SH-SY5Y (cell line): ENCODE results near the gene SERPINB2.

Experiments used
- GATA2 ChIP-seq: IDR thresholded peaks from 2 replicates; pipeline ENCODE4 v1.6.1; 2011; ENCODE audit warnings: mild to moderate bottlenecking, low read depth, low read length
- GATA3 ChIP-seq: IDR thresholded peaks from 2 replicates; pipeline ENCODE4 v1.6.1; 2011; ENCODE audit warnings: low read depth, mild to moderate bottlenecking, low read length, moderate library complexity

DNA sequence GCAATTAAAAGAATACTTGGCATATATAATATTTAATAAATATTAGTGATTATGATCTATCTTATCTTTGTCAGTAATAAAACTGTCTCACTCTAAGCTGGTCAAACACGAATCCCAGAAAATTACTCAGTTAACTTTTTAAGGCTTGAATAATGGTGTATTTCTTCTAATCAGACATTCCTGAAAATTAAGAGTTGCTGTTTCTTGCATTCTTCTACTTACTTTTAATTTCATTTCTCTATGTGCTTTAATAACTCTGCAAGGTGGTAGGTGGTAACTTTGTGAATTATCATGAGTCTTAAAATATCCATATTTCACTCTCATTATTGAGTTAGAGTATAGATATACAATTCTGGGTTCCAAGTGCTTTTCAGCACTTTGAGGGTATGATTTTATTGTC lies 17.2 kb downstream of the SERPINB2 start:
- TF ChIP-seq GATA3 = no peak
- no peak for TF ChIP-seq GATA2
